ENCODE measurements around the gene ANKHD1. TPM values are rescaled to one million over a fixed set of nuclear protein-coding genes. Genes with fewer than 3 reads are reported as not detected.

ANKHD1 gene
- total RNA-seq, 2 experiments from 2014 or later: 90.6 to 143 TPM

- intact Hi-C loops (cut with micrococcal nuclease; ENCODE audit: unreplicated experiment): loop anchor here (10.0 kb wide), 1 partner anchor 187 kb away; the partner anchor contains the start of gene SRA1
- CTCF ChIA-PET (ENCODE audit: unreplicated experiment): no interaction called here
- Histone ChIP-seq H3K9me2 (ENCODE audit: insufficient read depth, low read length) (no peaks in the 10 kb centered on the region), H3K27ac (ENCODE audit: low read depth, low read length, poor library complexity, severe bottlenecking) (no peak overlapping the region), H3K79me2 (ENCODE audit: insufficient read depth, low read depth, low read length) (no peaks in the 10 kb centered on the region), H3K4me1 (ENCODE audit: insufficient read depth, low read length, poor library complexity, severe bottlenecking) (peaks cover 3% of the 10 kb centered on the region), H3K36me3 (ENCODE audit: insufficient read depth, low read length) (no peaks in the 10 kb centered on the region), H3K4me3 (ENCODE audit: low read depth, low read length, poor library complexity, severe bottlenecking) (no peak overlapping the region), H3K4me2 (ENCODE audit: low read length) (no peak overlapping the region), H2AFZ (ENCODE audit: low read length) (no peak overlapping the region), H4K20me1 (ENCODE audit: insufficient read depth, low read length) (no peaks in the 10 kb centered on the region), H3K9me3 (ENCODE audit: low read length) (no peaks in the 10 kb centered on the region)
- TF ChIP-seq CTCF (conservative IDR thresholded peaks at IDR 0.05; ENCODE audit: low read length) (no peak), EZH2phosphoT487 (IDR thresholded peaks at IDR 0.05; ENCODE audit: borderline replicate concordance, low read depth, low read length) (no peak)
- DNase-seq (ENCODE audit: low spot score): no peak
- BruUV-seq (replicated peaks): no TSS peak
- POLR2A ChIA-PET: no interaction called here
These were observed 34.2 kb upstream of the ANKHD1 start for GRCh38 chr5:140367256-140368013.

GRCh38 chr5:140371356-140372151, 30.1 kb upstream of the ANKHD1 start:
- no peak for DNase-seq (ENCODE audit: low spot score)
- Histone ChIP-seq H3K4me1 (ENCODE audit: insufficient read depth, low read length, poor library complexity, severe bottlenecking) (no peaks in the 10 kb centered on the region), H3K9me3 (ENCODE audit: low read length) (no peaks in the 10 kb centered on the region), H2AFZ (ENCODE audit: low read length) (no peak overlapping the region), H3K79me2 (ENCODE audit: insufficient read depth, low read depth, low read length) (no peaks in the 10 kb centered on the region), H4K20me1 (ENCODE audit: insufficient read depth, low read length) (no peaks in the 10 kb centered on the region), H3K9me2 (ENCODE audit: insufficient read depth, low read length) (no peaks in the 10 kb centered on the region), H3K4me2 (ENCODE audit: low read length) (no peak overlapping the region), H3K27ac (ENCODE audit: low read depth, low read length, poor library complexity, severe bottlenecking) (no peak overlapping the region), H3K4me3 (ENCODE audit: low read depth, low read length, poor library complexity, severe bottlenecking) (no peak overlapping the region), H3K36me3 (ENCODE audit: insufficient read depth, low read length) (no peaks in the 10 kb centered on the region)
- intact Hi-C loops (cut with micrococcal nuclease; ENCODE audit: unreplicated experiment): loop anchor here (5.0 kb wide), 1 partner anchor 266 kb away; the partner anchor contains the start of gene TMCO6
- BruUV-seq (replicated peaks): no TSS peak
- TF ChIP-seq EZH2phosphoT487 (IDR thresholded peaks at IDR 0.05; ENCODE audit: borderline replicate concordance, low read depth, low read length) (no peak), CTCF (conservative IDR thresholded peaks at IDR 0.05; ENCODE audit: low read length) (no peak)
- POLR2A ChIA-PET: interaction anchor here (0.7 kb wide), 1 partner anchor 140 kb away, joined by 3 read pairs; no protein-coding TSS in a partner anchor
- CTCF ChIA-PET (ENCODE audit: unreplicated experiment): interaction anchor here (1.5 kb wide), 1 partner anchor 21 kb away, joined by 3 read pairs; no protein-coding TSS in a partner anchor

All from OCI-LY7 (cell line).